Renal pelvis (tissue), 4 donors: ENCODE measurements around the gene TOP3B. TPM values are rescaled to one million over a fixed set of nuclear protein-coding genes. Genes with fewer than 3 reads are reported as not detected.
"Not testable (repeated sequence)": the region's sequence is repeated elsewhere in the genome, so short reads cannot be mapped to it uniquely, and the experiment has no call there.

Experiments
- DNase-seq: peaks from one replicate; pipeline ENCODE4 v3.0.0-alpha.2; 2013
- polyA plus RNA-seq, 3 donors: library from polyadenylated mRNA; unstranded; fragments of 120-200 nt; gene quantifications; one replicate each; pipeline ENCODE4 v1.2.1, GENCODE V29; 2013; ENCODE audit not compliant: insufficient read length in 3 of 3

The TOP3B gene
- polyA plus RNA-seq, 3 donors: 26.8 to 50.3 (median 41.0) TPM

DNA sequence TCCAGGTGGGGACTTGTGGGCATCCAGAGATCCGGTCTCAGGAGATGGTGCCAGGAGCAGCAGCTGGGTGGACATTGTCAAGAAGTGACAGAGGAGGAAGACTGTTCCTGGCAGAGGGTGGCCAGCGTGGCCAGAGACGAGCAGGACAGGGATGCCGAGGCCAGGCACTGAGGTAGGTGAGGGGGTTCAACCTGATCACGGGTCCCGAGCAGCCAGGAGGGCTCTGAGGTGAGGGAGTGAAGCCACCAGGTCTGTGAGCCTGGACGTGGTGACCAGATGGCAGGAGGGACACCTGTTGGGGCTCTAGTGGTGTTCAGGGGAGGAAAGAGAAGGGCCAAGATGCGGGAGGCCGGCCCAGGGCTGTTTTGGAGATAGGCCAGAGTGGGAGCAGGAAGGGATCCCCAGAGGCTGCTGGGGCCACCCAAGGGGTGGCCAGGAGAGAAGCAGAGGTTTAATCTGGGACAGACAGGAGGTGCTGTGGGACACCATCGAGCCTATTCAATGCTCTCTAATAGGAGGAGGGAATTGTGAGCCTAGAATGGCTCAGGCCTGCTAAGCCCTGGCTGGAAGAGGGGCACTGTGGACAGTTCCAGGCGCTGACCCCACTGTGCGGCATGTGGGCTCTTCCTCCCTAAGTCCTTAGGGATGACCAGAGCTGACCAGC, 36.2 kb downstream of the TOP3B start:
- no peak for DNase-seq

DNA sequence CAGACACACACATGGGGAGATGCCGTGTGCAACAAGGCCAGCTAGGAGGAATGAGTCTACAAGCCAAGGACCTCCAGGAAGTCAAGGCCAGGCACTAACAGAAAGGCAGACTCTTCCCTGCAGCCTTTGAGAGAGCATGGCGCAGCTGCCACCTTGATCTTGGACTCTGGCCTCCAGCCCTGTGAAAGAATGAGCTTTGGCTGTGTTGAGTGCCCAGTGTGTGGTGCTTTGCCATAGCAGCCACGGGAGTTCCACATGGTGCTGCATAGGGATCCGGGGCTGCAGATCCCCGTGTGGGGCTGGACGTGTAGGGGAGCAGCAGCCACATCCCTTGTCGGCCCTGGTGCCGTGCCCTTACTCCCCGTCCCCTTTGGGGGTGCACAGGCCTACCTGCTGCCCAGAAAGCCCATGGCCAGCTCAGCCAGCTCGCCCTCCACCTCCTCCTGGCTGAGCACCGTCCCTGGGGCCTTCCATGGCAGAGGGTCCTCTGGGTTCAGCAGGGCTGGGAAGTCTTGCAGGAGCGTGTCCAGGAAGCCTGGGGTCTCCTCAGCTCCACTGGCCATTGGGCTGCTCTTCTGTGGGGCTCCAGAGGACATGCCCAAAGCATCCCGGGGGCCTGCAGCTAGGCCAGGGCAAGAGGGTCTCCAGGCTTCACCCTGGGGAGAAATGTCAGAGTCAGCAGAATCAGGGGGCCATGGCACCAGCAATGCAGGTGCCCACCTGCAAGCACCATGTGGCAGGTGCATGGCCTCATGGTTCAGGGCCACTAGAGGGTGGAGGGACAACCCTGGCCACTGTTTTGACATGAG, 36.9 kb downstream of the TOP3B start:
- DNase-seq: no peak

DNA sequence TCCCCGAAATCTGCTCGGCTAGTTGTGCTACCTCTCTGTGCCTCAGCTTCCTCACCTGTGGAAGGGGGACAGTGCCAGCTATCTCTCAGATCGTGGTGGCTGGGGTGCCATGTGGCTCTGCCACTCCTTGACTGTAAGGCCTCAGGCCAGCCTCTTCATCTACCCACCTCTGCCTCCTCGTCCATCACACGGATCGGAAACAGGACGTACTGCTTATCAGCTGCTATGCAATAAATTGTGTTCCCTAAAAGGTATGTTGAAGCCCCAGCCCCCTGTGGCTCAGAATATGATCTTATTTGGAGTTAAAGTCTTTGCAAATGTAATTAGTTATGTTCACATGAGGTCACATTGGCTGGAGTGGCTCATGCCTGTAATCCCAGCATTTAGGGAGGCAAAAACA, 37.7 kb downstream of the TOP3B start:
- no peak for DNase-seq

DNA sequence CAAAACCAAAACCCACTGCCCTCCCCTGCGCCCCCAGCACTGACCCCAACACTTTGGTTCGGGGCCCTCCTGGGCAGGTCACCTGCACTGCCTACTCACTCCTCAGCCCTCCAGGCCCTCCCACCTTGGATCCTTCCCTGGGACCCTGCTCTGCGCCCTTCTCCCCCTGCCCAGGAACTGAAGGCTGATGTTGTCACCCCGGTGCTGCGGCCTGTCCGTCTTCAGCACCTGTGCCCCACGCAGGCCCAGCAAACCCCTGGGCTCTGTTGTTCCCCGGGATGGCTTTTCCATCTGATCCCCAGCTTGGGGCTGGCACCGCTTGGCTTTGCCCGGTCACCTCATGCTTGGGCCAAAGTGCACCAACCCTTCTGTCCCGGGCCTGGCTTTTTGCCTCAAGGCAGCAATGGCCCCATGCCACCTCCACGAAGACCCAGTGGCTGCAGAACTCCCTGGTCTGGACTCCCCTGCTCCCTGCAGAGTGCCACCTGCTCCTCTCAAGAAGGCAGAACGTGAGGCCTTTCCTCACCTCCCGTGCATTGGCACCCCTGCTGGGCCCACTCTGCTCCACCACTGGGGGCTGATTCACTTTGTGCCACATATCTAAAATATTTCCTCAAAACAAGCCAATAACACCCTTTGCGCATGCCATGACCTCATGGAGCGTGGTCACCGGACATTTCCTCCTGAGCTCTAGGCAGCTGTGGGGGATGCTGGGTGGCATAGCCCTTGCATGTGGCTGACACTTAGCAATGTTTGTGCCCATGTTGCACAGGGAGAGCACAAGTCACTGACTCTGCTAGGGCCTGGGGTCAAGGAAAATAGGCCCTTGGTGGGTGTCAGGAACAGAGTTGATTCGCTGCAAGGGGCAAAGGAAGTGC, 38.8 kb downstream of the TOP3B start:
- no peak for DNase-seq

DNA sequence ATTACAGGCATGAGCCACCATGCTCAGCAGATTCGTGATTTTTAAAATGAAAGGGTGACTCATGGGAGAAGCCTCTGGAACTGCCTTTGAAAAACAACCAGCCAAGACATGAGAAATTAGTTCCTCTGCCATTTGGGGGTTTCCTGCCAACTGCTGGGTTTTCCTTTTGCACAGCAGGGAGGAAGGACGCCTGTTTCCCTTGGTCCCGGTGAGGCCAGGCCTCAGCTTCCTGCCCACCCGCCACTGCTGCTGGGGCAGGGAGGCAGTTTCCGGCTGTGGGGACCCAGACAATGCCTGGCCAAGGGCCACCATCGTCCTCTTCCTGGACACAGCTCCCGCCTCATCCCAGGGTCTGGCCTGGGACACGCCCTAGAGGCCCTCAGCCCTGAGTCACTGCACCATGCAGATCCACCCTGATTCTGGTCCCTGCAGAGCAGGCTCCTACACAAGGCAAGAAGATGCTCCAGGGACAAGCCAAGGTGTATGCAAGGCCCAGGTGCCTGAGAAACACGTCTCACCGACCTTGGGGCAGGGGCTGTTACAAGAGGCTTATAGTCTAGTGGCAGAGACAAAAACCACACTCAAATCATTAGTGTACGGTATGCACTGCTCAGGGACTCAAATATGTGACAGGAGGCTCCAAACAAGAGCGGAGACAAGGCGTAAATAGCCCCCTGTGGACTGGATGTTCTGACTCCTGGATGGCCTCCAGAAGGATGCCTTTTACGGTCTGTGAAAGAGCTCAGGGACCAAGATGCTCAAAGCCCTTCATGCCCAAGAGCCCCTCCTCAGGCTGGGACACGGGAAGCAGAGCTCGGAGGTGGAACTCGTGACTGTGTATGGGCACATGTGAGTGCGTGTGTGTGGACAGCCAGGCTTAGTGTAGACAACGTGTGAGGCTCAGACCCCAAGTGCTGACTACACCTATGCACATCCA, 39.9 kb downstream of the TOP3B start:
- DNase-seq: no peak

DNA sequence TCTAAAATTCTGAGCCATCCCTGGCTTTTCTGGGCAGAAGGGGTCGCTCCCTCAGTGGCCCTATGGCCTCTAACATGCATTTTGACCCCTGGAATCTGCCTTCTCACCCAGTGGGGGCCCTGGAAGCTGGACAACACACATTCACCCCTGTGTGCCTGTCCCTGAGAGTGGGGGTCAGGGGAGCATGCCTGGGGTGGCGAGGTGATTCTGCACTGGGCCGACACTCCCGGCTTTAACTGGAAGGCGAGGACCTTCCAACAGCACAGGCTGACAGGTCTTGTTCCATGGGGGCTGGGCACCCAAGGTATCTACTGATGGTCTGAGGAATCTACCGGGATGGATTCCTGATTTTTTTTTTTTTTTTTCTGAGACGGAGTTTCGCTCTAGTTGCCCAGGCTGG, 40.7 kb downstream of the TOP3B start:
- DNase-seq: no peak

DNA sequence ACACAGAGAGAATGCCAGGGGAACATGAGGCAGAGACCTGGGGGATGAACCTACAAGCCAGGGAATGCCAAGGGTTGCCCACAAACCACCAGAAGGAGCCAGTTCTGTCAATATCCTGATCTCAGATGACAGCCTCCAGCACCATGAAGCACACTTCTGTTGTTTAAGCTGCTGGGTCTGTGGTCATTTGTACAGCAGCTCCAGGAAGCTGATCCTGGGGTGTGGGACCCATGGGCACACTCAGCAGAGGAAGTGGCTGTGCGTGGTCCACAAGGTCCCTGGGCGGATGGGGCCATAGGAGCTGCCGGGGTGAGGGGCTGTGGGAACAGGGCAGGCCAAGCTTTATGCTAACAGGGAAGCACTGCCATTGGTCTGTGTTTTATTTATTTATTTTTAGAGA, 42.1 kb downstream of the TOP3B start:
- DNase-seq: no peak

DNA sequence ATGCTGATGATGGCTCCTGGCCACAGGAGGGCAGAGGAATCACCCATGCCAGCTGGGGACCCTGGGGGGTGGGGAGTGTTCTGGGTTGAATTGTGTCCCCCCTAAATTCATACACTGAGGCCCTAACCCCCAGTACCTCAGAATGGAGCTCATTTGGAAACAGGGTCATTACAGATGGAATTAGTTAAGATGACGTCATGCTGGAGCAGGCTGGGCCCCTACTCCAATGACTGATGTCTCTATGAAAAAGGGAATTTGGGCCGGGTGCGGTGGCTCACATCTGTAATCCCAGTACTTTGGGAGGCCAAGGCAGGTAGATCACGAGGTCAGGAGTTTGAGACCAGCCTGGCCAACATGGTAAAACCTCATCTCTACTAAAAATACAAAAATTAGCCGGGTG, 42.7 kb downstream of the TOP3B start:
- not testable (repeated sequence) for DNase-seq

DNA sequence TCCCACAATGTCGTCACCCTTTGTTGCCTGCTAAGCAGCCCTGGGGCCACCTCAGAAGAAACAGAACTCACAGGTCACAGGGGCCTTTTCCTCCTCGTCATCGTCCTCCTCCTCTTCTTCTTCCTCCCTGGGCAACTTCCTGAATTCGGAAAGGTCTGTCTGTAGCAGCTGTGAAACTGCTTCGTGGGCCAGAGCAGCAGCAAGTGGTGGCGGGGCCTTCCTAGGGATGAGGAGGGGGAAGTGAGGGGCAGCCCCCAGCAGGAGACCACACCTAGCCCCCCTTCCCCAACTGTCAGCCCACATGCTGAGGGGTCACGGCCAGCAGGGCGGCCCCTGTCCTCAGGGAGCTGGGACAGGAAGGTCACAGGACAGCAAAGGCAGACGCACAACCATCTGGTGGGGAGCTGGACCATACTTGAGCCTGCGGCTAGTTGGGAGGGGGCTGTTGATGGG, 43.1 kb downstream of the TOP3B start:
- no peak for DNase-seq

DNA sequence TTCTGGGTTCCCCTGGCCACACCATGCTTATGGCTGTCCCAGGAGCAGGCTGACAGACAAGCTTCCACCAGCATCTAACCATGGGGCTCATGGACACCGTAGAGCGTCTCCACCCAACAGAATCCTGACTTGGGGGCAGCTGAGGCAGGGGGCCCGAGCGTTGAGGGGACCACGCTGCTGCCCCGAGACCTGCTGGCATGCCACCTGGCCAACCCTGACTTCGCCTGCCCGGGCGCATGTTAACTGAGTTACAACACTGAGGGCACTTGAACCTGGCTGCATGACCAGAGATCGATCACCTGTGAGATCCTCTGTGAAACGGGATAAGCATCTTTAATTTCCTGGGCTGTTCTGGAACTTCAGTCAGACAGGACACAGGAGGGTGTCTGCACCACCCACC, 43.7 kb downstream of the TOP3B start:
- DNase-seq: no peak

DNA sequence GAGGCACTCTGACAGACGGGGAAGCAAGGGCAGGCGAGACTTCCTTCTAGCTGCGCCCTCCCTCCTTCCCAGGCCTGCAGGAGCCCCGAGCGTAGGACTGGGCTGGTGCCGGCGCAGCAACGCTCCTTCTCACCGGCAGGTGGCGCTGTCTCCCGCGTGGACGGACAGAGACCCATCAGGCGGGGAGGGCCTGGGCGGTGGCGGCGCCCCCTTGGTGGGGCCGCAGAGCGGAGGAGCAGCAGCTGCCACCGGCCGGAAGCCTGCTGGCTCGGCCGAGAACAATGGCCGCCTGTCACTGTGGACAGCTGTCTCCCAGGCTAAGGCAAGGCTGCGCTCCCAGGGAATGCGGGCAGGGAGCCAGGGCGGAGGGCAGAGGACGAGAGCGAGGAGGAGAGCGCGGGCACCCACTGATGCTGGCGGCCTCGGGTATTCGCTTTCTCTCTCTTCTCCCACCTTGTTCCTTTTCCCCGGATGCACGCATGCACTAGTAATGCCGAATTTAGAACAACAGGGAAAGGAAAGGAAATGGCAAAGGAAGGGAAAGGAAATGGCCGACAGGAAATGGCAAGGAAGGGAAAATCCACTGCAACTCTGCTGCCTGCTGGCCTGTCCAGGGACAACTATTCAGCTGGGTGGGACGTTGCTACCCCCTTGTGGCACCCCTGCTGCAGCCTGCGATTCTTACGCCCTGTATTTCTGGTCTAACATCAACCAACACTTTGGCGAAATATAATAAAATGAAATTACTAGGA, 44.3 kb downstream of the TOP3B start:
- DNase-seq: peak; percentile 91

DNA sequence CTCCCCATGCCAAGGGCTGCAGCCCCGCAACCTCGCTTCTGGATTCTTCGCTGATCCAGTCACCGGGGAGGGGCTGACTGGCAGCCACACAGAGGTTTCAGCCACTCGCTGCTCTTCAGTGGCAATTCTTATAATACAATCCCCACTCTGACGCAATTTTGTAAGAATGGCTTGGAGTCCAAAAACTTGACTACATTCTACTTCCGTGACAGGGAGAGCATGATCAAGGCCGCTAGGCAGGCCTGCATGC, 44.8 kb downstream of the TOP3B start:
- DNase-seq: no peak

DNA sequence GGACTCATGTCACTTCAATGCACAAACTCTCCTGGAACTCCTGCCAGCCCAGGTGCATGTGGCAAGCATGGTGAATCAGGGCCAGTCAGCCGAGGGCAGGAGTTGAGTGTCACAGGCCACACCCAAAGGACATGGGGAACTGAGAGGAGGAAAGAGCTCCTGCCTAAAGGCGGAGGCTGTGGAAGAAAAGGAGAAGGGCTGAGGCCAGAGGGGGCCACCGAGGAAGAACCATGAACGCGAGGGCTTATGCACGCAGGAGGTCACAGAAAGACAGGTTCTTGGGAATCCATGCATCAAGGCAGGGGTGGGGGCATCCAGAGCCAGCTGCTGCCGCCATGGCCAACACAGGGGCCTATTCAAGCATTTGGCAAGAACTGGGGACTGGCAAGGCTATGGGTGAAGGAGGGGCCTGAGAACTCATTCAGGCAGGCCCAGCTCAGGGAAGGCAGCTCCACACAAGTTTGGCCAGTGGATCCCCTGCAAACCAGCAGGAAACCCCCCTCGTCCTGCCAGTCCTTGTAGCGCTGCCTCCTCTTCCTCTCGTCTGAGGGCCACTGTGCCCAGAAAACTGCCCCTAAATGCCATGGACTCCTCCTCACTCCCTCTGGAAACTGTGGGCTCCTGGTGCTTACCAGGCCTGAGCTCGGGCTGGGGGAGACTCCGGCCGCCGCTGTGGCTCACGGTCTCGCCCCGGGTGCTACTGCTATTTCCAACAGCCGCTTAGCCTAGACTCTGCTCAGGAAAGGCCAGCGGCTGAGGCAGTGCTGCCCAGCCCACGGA, 45.4 kb downstream of the TOP3B start:
- DNase-seq: no peak

DNA sequence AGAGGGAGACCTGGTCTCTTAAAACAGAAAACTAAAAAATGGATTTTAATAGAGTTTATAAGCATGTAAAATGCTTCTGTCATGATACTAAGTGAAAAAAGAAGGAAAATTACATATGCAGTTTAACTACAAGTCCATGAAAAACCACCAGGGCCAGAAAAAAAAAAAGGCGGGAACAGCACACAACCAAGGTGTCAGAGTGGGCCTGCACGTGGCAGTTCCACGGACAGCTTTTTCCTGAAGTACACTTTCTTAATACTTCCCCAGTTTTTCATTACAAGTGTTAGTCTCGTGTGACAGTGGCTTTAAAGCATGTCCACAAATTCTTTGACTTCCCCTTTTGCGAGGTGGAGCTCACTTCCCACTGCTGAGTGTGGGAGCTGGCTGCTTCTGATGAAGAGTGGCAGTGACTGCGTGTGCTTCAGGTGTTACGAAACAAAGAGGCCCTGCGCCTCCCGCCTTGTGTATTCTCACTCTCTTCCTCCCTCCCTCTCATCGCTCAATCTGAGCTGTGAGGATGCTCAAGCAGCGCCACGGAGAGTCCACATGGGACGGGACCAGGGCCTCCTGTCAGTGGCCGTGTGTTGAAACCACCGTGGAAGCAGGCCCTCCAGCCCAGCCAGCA, 46.3 kb downstream of the TOP3B start:
- DNase-seq: no peak

DNA sequence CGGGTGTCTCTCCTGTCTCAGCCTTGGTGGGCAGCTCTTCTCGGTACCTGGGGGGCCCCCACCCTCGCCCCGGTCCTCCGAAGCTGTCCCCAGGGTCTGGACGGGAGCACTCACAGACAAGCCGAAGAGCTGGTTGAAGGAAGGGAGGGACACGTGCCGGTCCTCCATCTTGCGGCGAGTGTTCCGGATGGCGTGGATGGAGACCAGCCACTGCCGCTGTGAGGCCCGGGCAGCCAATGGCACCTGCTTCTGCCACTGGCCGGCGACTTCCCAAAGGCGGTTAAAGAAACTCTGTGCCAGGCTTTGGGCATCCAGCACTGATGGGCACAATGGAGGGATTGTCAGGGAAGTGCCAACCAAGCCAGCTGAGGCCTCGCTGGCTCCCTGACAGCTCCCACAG, 48.7 kb downstream of the TOP3B start:
- no peak for DNase-seq

DNA sequence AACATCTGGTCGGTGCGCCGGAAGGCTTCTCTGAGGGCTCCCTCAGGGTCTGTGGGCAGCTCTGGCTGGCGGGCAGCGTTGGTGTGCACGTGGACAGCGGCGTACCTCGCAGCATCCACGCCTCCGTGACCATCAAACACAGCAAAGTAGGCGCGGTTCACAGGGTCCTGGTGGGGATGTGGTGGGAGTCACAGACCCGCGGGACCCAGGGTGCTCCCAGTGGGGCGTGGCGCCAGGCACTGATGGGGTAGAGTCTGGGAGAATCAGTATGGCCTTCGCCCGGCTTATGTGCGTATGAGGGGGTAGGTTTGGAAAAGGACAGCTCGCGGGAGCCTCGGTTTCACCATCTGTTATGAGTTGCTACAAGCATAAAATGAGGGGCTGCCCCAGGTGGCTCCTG, 49.2 kb downstream of the TOP3B start:
- DNase-seq: no peak

DNA sequence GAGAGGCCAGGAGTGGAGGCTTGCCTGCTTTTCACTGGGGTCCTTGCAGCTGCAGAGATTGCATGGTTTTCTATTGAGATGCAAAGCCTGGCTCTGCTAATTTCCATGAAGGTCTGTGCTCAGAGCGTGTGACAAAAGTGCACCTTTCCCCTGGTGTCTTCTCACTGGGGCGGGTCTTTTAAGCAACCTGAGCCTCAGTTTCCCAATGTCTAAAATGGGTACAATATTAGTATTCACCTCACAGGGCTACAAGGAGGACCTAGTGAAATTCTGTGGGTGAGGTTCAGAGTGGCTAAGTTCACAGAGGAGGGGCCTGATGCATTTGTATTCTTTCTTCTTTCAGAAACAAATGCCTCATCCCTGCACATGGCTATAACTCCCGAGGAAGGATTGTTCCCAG, 50.2 kb downstream of the TOP3B start:
- no peak for DNase-seq

DNA sequence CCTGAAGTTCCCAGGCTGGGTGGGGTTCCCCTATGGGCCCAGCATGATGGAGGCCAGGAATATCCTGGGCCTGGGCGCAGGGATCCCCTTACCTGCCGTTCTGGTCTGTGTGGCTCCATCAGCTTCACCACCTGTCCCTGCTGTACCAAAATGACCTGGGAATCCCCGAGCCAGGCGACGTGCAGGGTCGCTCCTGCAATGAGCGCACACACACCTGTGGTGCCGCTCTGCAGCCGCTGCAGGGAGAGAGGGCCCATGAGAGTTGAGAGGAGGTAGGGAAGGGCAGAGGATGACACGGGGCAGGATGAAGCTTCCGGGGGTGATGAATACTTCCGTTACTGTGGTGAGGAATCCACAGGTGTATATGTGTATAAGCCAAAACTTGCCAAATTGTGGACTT, 51.5 kb downstream of the TOP3B start:
- DNase-seq: no peak

DNA sequence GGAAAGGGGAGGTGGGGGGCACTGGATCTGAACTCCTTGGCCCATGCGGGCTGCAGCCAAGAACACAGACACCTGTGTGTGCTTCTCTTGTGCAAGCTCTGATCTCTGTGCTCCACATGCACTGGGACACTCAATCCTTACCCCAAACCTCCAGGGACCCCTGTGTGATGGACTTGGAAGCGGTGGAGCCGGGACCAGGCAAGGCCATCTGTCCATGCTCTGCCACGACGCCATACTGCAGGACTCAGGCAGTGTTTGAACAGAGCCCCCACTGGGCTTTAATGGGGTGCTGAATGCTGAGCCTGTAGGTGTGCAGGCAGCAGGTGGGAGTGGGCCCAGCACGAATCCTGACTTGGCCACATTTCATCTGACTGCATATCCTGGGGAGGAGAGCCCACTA, 53.3 kb downstream of the TOP3B start:
- no peak for DNase-seq

DNA sequence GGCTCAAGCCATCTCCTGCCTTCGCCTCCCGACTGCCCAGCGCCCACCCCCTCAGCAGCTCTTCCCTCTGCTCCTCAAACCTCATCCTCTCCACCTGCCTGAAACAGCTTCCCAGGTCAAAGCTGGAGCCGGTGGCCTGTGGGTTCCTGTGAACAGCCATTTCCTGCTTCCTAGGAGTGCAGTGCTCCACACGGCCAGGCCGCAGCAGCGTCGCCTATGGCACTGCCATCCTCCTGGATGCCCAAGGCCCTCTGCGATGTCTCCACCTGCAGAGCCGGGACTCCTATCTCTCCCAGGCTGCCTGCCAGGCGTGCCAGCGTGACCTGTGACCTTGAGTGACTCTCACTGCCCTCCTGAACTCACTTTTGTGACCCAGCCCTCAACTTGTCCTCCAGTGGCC, 54.5 kb downstream of the TOP3B start:
- DNase-seq: no peak
